GM23248 (cell line): ENCODE measurements around the gene LUZP1.

Experiments
- EZH2 ChIP-seq: fragments of 200-600 bp; sonication (generic); IDR thresholded peaks from 2 replicates; pipeline ENCODE4 v1.6.1; 2018; ENCODE audit warnings: antibody characterized with exemption, mild to moderate bottlenecking; ENCODE audit not compliant: insufficient read depth, poor library complexity, severe bottlenecking
- EZH2phosphoT487 ChIP-seq: fragments of 200-600 bp; sonication (generic); IDR thresholded peaks from 2 replicates; pipeline ENCODE4 v1.6.1; 2018; ENCODE audit warnings: antibody characterized with exemption, moderate library complexity, mild to moderate bottlenecking, low read depth; ENCODE audit not compliant: insufficient read depth

DNA sequence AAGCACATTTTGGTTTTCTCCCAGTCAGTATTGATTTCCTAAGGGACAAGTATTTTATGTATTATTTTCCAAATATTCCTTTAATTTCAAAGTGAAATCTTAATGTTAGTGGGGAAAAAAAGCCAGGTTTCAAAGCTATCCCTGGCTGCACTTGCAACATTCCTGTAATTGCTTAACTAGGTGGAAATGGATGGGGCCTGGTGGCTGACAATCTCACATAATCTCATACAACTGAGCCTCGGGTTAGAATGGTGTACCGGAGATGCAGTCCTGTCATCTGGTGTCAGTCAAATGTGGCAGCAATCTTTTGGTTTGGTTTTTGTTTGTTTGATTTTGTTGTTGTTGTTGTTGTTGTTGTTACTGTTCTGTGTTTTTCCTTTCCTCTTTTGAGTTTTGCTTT is 103.3 kb downstream of the LUZP1 start:
- TF ChIP-seq EZH2phosphoT487 (no peak), EZH2 (no peak)
